Stimulated activated CD8-positive, alpha-beta memory T cell treated with anti-CD3 and anti-CD28 coated beads, Interleukin-4, amount 100 ng/mL, for 1 hour (primary cell): ENCODE results near the gene PMEPA1.
A peak's percentile ranks its signal among the peaks of the same experiment; 100 is the strongest.

Experiments used
- DNase-seq, 2 donors: peaks; one replicate each; pipeline ENCODE4 v3.0.0-alpha.2; 2020; ENCODE audit warnings: low read depth in 2 of 2, low spot score in 1 of 2

Gene PMEPA1

DNA sequence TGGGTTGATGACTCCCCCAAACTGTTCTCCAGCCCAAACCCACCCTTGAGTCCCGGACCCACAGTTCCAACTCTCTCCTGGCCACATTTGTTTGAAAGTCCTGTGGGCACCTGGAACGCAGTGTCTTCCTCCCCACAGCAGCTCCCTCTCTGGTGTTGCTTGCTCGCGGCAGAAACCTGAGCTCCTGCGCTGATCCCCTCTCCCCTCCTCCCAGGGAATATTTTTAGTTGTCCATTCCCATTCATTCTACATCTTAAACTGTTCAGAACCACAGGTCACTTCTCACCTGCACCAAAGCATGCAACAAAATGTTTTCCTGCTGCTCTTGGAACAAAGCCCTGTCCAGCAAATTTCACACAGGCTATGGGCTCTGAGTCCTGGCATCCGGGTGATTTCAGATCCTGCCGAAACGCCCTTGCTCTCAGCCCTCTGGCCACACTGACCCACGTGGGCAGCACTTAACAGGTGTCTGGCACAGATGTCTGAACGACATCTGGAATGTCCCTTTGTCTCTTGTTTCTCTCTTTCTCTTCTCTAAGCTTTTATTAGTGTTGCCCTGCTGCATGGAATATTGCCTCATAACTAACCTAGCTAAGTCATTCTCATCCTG is 27.0 kb upstream of the PMEPA1 start:
- no peak for DNase-seq

DNA sequence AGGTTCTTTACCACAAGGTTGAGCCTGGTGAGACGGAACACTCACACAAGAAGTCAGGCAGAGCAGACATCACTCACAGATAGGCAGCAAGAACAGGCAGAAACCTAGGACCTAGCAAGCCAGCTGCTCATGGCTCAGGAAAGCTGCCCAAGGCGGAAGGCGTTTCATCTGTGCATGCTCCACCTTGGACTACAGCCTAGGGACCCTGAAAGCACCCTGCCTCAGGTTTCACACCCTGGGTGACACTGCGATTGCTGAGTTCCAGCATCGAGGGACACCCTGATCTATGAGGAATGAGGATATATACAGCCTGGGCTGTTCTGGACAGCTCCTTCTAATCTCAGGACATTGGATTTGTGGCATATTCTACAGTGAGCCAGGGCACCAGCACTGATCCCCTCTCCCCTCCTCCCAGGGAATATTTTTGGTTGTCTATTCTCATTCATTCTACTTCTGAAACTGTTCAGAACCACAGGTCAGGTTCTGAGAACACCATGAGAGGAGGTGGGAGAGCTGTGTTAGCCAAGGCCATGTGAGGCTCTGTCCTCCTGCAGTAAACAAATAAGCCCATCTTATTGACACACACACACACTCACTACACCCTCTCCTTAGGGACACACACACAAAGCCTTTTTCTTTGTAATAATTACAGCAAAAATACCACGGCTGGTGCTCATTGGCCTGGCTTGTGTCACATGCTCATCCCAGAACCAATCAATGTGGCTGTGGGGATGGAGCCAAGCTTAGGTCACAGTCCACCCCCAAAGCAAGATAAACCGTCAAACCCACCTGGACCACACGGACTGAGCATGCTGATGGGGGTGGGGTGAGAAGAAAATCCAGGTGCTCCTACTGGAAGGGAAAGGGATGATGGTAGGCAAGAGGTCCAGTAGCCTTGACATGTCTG is 26.3 kb upstream of the PMEPA1 start:
- no peak for DNase-seq

DNA sequence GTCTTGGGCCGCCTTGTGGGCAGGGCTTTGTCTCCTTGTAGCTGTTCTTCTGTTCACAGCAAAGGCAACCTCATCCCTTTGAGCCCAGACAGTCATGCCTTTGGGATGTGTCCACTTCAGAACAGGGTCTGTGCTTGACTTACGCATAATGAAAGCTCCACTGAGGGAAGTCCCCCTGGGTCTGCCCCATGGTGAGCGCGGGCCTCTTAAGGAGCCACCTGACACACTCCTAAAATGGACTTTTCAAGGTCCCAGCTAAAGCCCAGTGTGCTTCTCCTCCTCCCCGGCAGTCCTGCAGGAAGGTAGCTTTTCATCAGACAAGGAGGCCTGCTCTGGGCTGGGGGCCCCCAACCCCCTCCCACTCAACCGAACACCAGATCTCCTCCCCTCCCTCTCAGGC is 24.9 kb upstream of the PMEPA1 start:
- DNase-seq, result no peak

DNA sequence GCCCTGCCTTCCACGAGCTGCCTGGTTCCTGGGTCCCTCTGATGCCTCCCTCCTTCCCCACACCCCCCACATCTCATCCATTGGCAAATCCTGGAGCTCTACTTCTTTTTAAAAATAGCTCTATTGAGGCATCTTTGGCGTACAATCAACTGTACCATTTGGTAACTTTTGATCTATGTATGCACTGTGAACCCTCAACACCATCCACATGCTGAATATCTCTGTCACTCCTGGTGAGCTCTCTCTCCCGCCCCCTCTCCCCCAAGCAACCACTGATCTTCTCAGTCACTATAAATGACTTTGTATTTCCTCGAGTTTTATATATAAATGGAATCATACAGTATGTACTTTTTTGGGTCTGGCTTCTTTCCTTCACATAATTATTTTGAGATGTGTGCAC is 22.4 kb upstream of the PMEPA1 start:
- DNase-seq, result no peak

DNA sequence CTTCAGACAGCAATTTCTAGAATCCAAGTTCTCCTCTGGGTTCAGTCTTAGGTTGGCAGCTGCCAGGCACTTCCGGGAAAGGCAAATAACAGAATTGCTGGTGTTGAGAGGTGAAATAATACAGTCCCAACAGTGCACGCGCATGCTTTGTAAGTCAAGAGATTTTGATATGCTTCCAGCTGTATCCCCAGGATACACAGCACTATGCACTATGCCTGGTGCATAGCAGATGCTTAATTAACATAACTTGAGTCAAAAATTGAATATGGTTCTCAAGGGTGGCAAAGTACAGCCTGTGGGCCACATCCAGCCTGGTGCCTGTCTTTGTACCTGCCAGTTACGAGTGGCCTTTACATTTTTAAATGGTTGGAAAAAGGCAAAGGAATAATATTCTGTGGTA is 18.9 kb upstream of the PMEPA1 start:
- DNase-seq, result no peak

DNA sequence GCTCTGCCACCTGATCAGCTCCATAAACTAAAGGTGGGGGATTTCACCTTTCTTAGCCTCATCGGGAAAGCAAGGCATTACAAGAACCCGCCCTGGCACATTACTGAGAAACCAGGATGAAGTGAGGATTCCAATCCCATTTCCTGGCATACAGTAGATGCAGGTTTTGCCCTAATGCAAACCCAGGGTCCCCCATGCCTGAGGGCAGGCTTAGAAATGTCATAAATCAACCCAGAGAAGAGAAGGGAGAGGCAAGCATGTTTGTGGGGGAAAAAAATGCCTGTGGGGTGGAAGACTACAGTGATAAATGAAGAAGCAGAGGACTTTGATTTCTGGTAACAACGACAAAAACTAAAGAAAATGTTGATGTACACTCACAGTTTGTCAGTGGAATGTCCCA is 18.0 kb upstream of the PMEPA1 start:
- DNase-seq, result no peak

DNA sequence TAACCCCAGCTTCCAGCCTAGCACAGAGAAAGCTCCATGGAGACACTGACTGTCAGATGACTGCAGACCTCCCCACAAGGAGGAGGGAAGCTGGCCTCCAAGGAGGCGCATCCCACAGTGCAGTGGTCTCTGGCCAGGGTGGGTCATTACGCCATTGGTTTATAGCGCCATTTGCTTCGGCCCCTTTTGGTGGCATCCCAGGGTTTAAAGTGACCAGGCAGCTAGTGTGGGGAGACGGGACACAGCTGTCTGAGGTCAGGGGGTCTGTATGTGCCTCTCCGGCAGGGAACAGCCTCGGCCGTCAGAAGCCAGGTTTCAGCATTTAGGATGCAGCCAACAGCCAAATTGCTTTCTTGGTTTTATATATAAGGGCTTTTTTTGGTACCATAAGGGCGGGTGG is 15.8 kb upstream of the PMEPA1 start:
- no peak for DNase-seq

DNA sequence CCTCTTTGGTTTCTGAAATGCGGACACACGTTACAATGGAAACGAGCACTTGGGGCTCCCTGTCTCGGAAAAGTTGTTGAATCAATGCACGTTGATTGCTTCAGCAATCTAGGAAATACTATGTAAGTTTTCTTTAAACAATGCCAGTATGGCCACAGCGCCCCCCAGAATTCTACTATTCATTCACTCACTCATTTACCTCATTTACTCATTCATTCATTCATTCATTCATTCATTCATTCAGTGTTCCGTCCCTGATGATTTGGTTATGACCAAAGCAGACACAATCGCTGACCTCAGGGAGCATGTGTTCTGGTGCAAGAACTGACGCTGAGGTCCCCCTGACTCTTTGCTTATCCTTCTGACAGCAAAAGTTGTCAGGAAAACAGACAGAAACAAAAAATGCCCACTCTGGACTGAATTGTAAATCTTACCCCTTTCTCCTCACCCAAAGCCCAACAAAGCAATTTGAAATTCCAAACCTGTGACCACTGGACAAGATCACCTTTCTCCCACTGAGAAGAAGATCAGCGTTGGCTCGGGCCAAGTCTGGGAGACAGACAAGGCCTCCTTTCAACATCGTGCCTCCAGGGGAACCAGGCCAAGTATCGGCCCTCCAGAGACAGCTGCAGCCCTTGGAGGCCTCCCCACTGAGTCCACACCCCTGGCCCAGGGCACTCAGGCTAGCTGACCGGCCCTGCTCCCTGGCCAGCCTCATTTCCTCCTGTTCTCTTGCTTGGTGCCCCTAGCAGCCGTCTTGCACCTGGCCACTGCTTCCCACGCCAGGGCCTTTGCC is 15.0 kb upstream of the PMEPA1 start:
- no peak for DNase-seq

DNA sequence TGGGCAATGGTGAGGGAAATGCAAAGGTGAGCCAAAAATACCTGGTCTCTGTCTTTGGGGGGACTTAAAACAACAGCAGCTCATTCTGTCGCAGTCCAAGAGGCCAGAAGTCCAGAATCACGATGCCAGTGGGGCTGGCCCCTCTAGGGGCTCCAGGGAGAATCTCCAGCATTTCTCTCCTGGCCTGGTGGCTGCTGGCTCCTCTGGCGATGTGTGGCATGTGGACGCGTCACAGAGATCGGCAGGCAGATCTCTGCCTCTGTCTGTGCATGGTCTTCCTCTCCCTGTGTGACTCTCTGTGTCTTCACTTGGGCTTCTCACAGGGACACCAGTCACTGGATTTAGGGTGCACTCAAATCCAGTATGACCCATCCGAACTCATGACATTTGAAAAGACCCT is 14.0 kb upstream of the PMEPA1 start:
- no peak for DNase-seq

DNA sequence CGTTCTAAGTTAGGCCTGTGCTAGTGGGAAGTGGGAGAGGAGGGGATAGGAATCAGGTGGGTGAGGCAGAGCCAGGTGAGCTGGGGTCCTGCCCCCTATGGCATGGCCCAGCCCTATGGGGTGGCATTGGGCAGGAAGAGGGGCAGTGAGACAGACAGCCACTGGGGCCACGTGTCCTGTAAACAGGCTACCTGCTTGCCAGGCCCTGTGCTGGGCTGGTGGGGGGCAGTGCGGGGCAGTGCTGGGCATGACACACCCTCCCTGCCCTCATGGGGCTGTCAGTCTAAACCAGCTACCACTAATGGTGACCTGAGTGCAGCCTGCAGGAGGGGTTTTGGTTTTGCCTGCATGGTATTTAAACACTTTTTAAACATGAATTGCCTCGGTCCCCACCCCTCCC is 10.1 kb upstream of the PMEPA1 start:
- no peak for DNase-seq

DNA sequence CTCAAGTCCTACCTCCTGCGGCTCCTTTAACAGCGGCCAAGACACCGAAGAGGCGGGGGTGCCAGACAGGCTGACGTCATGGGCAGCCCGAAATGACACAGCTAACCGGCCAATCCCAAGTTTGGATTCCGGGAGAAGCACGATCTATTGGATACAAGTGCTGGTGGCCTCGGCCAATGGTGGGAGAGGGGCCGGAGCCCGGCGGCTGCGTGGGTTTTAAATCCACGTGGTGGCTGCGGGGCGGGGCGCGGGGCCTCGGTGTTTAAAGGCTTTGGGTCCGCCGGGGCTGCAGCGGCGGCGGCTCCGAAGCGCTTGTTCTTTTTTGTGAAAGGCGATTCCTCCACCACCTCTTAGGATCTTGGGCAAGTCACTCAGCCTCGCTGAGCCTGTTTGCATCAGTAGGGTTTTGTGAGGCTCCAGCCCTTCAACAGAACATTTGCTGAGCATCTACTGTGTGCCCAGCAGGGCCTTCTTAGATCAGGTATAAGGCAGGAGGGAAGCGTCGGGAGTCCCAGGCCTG is 8.7 kb upstream of the PMEPA1 start:
- DNase-seq, result peak; percentile 78 to 80

DNA sequence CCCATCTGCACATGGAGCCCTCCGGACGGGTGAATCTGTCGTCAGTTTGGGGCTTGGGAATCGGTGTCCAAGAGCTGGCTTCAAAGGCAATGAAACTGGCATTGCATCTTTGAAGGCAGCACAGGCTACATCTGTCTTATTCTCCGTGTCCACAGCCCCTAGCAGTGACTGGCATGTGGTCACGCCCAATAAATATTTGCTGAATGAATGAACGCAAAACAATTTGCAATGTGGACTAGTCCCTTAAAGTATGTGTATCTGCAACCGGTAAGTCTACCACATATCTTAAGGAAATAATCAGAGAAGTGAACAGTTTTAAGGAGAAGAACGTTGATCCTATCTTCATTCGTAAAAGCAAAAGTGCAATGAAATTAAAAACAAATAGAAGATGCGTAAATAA is 8.0 kb upstream of the PMEPA1 start:
- no peak for DNase-seq

DNA sequence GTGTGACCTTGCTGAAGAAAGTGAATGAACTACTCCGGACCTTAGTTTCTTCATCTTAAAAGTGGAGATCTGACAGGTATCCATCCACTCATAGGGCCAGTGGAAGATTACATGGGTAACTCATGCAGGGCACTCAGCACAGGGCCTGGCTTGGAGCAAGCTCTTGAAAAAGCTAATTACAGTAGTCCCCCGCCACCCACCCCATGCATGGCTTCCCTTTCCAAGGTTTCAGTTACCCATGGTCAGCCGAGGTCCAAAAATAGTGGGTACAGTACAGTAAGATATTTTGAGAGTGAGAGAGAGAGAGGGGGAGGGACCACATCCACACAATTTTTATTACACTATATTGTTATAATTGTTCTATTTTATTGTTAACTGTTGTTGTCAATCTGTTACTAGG is 7.1 kb upstream of the PMEPA1 start:
- DNase-seq, result no peak

DNA sequence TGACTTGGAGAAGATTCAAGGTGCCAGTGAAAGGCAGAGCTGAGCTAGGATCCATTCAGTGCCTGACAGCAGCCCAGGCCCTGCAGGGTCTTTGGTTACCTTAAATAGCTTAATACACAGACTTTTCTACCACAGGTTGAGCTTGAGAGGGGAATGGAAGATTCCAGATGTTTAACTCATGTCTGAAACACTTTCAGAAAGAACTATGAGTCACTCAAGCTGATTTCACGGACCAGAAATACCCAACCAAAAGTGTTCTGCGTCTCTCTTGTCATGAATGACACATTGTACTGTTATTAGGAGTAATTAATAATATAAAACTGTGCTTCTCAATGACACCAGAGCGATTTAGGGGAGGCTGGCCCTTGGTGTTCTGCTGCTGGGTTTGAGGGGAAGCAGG is 6.4 kb upstream of the PMEPA1 start:
- no peak for DNase-seq

DNA sequence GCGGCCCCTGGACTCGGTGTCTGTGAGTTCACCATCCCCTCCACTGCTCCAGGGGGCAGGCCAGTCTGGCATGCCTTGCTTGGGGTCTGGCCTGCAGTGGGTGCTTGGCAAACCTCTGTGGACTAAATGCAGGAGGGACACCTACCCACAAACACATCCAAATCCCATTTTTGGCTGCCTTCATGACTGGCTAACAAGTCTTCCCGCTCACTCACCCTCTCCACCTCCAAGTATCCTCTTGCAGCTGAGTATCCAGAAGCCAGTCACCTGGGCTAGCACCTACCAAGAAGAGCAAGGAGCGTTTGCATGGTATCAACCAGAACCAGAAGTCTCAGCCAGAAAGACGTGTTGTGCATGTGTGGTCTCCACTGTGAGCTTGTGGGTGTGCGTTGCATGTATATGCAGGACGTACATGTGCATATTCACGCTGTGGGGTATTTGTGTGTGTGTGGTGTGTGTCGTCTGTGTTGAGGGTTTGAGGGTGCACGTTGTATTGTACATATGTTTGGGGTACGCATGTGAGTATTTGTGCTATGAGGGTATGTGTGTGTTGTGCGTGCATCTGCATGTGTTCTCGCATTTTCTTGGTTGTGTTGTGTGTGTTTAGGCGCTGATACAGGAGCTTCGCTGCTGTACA is 5.6 kb upstream of the PMEPA1 start:
- no peak for DNase-seq

DNA sequence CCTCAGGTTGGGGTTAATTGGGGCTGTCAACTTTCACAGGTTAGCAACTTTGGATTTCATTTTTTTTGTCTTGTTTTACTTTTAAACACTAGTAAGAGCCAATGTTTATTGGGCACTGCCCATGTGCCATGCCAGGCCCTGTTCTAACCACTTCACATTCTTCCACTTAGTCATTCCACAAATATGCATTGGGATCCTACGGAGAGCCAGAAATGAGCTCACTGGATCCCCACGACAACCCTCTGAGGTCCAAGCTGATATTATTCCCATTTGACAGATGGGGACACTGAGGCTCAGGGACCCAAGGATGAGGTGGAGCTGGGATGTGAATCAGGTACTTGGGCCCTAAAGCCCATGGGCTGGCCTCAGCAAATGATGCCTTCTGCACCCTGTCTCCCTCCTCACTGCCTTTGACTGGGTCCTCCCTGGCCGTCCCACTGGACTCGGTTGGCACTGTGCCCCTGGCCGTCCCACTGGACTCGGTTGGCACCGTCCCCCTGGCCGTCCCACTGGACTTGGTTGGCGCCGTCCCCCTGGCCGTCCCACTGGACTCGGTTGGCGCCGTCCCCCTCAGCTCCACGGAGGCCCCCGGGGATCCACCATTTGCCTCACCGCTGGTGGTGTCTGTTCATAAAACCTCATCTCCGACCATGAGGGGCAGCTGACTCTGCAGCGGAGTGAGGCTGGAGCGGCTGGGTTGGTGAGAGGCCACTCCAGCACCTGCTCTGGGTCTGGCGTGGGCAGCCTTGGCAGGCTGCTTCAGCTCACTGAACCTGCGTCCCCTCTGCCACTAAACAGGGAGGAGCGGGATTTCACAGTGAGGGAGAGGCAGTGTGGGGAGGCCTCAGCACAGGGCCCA is 4.8 kb upstream of the PMEPA1 start:
- no peak for DNase-seq

DNA sequence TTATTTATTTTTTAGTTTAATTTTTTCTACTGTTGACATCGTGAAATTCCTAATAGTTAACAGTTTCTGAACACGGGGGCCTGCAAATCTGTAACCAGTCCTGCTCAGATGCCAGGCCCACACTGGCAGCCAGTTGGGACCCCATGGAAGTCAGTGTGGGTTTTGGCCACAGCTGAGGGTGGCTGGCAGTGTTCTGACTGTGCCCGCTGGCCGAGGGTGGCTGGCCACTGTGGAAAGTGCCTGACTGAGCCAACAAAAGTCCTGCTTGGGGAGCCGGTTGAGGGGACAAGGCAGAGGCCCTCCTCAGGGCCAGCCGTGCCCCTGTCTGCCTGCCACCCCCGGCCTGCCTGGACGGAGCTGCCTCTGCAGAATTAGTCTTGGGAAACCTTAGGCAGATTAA is 4.1 kb upstream of the PMEPA1 start:
- no peak for DNase-seq

DNA sequence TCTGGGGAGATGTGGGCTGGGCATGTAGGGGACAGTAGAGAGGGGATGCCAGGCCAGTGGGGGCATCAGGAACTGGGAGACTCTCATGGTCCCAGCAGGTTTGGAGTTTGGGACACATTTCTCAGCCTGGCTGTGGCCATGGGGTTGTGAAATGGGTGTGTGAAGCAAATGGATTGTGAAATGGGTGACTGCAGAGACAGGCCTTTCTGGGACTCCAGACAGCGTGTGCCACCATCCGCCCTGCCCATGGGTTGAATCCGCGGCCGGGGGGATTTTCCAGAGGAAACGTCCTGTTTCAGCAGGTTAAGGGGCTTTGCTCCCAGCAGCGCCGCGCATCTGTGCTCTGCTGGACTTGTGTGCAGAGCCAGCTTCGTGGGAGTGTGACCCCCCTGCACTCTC is 3.7 kb upstream of the PMEPA1 start:
- no peak for DNase-seq

DNA sequence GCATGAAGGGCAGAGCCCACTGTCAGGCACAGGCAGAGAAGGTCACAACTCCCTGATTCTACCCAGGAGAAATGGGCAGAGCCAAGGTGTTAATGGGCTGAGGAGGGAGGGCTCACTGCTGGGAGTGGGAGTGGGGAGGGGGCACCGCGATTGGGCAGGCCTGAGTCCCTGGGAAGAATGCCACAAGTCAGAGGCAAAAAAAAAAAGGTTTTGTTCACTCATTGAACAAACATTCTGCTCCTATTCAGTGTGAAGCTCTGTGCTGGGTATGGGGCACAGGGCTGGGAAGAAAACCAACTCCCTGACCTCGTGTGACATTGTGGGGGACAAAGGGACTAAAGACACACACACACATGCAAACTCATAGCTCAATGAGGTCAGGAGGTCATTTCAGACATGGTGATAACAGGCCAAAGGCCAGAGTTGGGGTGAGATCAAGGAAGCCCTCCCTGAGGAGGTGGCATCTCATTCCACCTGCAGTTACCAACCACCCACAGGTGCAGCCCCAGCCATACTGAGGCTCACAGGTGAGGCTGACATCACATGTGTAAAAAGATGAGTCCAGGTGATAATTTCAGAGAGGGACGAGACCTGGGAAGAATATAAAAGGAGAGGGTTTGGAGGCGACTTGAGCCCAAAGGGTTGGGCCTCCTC is 3.2 kb upstream of the PMEPA1 start:
- no peak for DNase-seq

DNA sequence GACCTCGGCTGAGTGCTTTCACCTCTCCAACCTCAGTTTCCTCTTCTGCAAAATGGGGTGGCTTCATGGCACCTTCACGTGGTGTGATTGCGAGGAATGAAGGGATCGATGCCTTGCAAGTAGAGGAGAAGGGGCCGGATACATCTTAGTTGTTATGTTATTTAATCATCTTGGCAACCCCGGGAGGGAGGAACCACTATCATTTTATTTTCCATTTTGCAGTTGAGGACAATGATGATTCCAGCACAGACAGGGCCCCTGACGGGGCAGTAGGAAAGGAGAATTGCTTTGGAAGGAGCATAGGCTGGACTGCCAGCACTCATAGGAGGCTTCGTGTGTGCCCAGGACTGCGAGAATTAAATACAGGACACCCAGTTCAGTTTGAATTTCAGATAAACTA is 2.5 kb upstream of the PMEPA1 start:
- DNase-seq, result no peak
